H1 (cell line): ENCODE results near the gene BABAM2. TPM values are rescaled to one million over a fixed set of nuclear protein-coding genes. Genes with fewer than 3 reads are reported as not detected.

Experiments
- CTCF ChIA-PET: fragments of 300-600 bp; sonication (Branson Sonifier 250); formaldehyde crosslinking; loops from one replicate; lab custom pipeline; 2021; ENCODE audit not compliant: partially characterized antibody; lab: Charles Lee
- POLR2A ChIA-PET: fragments of 300-600 bp; sonication (Branson Sonifier 250); formaldehyde crosslinking; loops from one replicate; lab custom pipeline; 2021; ENCODE audit warnings: inconsistent platforms; ENCODE audit not compliant: partially characterized antibody; lab: Charles Lee
- DNase-seq, 2 experiments: peaks; one replicate each; pipeline versions ENCODE4 v3.0.0 to v3.0.0-alpha.2; 2010 to 2022; ENCODE audit warnings: low spot score in 2 of 2, low read depth in 1 of 2, mixed read lengths in 1 of 2
- FAIRE-seq: peaks from 2 replicates; lab custom pipeline; 2011; peaks lifted over from hg19 to GRCh38; lab: Jason Lieb, UNC
- H2AFZ ChIP-seq: 2 replicates; pipeline ENCODE4 v1.8.1; 2012; ENCODE audit warnings: low read length, inconsistent platforms
- H2AK5ac ChIP-seq: 2 replicates; pipeline ENCODE4 v1.6.1; 2013; ENCODE audit warnings: low read depth, low read length
- H2BK120ac ChIP-seq: replicated peaks from 2 replicates; pipeline ENCODE3; 2013; ENCODE audit warnings: low read depth, low read length, inconsistent platforms
- H2BK12ac ChIP-seq: 2 replicates; pipeline ENCODE4 v1.6.1; 2013; ENCODE audit warnings: low read depth, low read length
- H2BK15ac ChIP-seq: 2 replicates; pipeline ENCODE4 v1.6.1; 2013; ENCODE audit warnings: low read length
- H2BK20ac ChIP-seq: 2 replicates; pipeline ENCODE4 v1.6.1; 2013; ENCODE audit warnings: low read length
- H2BK5ac ChIP-seq: 2 replicates; pipeline ENCODE4 v1.6.1; 2013; ENCODE audit warnings: low read depth, low read length
- H3K14ac ChIP-seq: 2 replicates; pipeline ENCODE4 v1.6.1; 2013; ENCODE audit warnings: inconsistent platforms; ENCODE audit not compliant: insufficient read length
- H3K18ac ChIP-seq: 2 replicates; pipeline ENCODE4 v1.6.1; 2013; ENCODE audit warnings: low read length; ENCODE audit errors: extremely low read depth
- H3K23ac ChIP-seq: 2 replicates; pipeline ENCODE4 v1.6.1; 2013; ENCODE audit warnings: inconsistent platforms; ENCODE audit not compliant: insufficient read length
- H3K23me2 ChIP-seq: 2 replicates; pipeline ENCODE4 v1.6.1; 2013; ENCODE audit warnings: low read depth, low read length
- H3K27ac ChIP-seq: 2 replicates; pipeline ENCODE4 v1.6.1; 2011; ENCODE audit warnings: low read depth, low read length, inconsistent platforms
- H3K27me3 ChIP-seq, 4 experiments: replicated peaks in 1 of 4; 1 replicate in 1 of 4; 2 replicates in 3 of 4; pipeline versions ENCODE4 v1.6.1 to v1.8.1; 2011 to 2013; ENCODE audit warnings: low read length in 3 of 4, mild to moderate bottlenecking in 3 of 4, inconsistent platforms in 2 of 4, mixed read lengths in 2 of 4, moderate library complexity in 1 of 4; ENCODE audit not compliant: control insufficient read depth in 3 of 4, insufficient read depth in 3 of 4; ENCODE audit errors: extremely low read depth in 1 of 4
- H3K36me3 ChIP-seq, 4 experiments: 2 replicates each; pipeline versions ENCODE4 v1.6.1 to v1.8.1; 2011 to 2013; ENCODE audit warnings: mild to moderate bottlenecking in 4 of 4, low read length in 3 of 4, moderate library complexity in 2 of 4, control low read depth in 1 of 4, inconsistent platforms in 1 of 4; ENCODE audit not compliant: insufficient read depth in 4 of 4, control insufficient read depth in 2 of 4
- H3K4ac ChIP-seq: replicated peaks from 2 replicates; pipeline ENCODE3; 2013; ENCODE audit warnings: low read length, low read depth, mixed read lengths, inconsistent platforms; ENCODE audit not compliant: insufficient read length
- H3K4me1 ChIP-seq, 4 experiments: replicated peaks in 1 of 4; 1 replicate in 1 of 4; 2 replicates in 3 of 4; pipeline versions ENCODE4 v1.6.1 to v1.8.1; 2011 to 2013; ENCODE audit warnings: low read length in 3 of 4, inconsistent platforms in 2 of 4, mixed read lengths in 1 of 4; ENCODE audit not compliant: insufficient read depth in 4 of 4, control insufficient read depth in 3 of 4
- H3K4me2 ChIP-seq, 2 experiments: 2 replicates each; pipeline versions ENCODE4 v1.6.1 to v1.8.1; 2011 to 2013; ENCODE audit warnings: low read depth in 2 of 2, low read length in 2 of 2, control low read depth in 1 of 2, inconsistent platforms in 1 of 2, mild to moderate bottlenecking in 1 of 2; ENCODE audit not compliant: insufficient read depth in 1 of 2
- H3K4me3 ChIP-seq, 4 experiments: fragments of 200-600, 300-600 bp in 1 of 4; sonication (generic), shearing (Covaris generic), sonication (Bioruptor Twin) in 1 of 4; 2 replicates each; pipeline versions ENCODE4 v1.5.1 to v1.8.1; 2011 to 2016; ENCODE audit warnings: low read length in 4 of 4, low read depth in 3 of 4, control low read depth in 2 of 4, inconsistent platforms in 2 of 4, mild to moderate bottlenecking in 2 of 4, mixed read lengths in 1 of 4, moderate library complexity in 1 of 4; ENCODE audit not compliant: insufficient read depth in 2 of 4; ENCODE audit errors: extremely low read depth in 1 of 4
- H3K56ac ChIP-seq: replicated peaks from 2 replicates; pipeline ENCODE3; 2013; ENCODE audit warnings: low read depth, mild to moderate bottlenecking, mixed read lengths, low read length, inconsistent platforms; ENCODE audit not compliant: insufficient read length
- H3K79me1 ChIP-seq: 2 replicates; pipeline ENCODE4 v1.6.1; 2013; ENCODE audit warnings: low read depth, low read length, control low read depth
- H3K79me2 ChIP-seq, 2 experiments: 2 replicates each; pipeline versions ENCODE4 v1.6.1 to v1.8.1; 2012 to 2013; ENCODE audit warnings: low read length in 2 of 2, mild to moderate bottlenecking in 2 of 2, inconsistent platforms in 1 of 2; ENCODE audit not compliant: insufficient read depth in 2 of 2, control insufficient read depth in 1 of 2
- H3K9ac ChIP-seq, 4 experiments: replicated peaks in 1 of 4; 1 replicate in 1 of 4; 2 replicates in 3 of 4; pipeline versions ENCODE4 v1.6.1 to v1.8.1; 2011 to 2013; ENCODE audit warnings: low read depth in 3 of 4, low read length in 3 of 4, control low read depth in 2 of 4, mild to moderate bottlenecking in 2 of 4, moderate library complexity in 2 of 4, inconsistent platforms in 1 of 4; ENCODE audit errors: extremely low read depth in 1 of 4
- H3K9me3 ChIP-seq, 2 experiments: 2 replicates each; pipeline versions ENCODE4 v1.6.1 to v1.8.1; 2012 to 2013; ENCODE audit warnings: mild to moderate bottlenecking in 2 of 2, moderate library complexity in 2 of 2, control low read depth in 1 of 2, inconsistent platforms in 1 of 2, low read depth in 1 of 2, low read length in 1 of 2, mixed read lengths in 1 of 2; ENCODE audit not compliant: insufficient read depth in 2 of 2
- H4K20me1 ChIP-seq, 2 experiments: replicated peaks in 1 of 2; 2 replicates each; pipeline versions ENCODE3 to v1.8.1; 2011 to 2013; ENCODE audit warnings: inconsistent platforms in 2 of 2, low read length in 2 of 2, mild to moderate bottlenecking in 1 of 2; ENCODE audit not compliant: insufficient read depth in 2 of 2, control insufficient read depth in 1 of 2
- H4K5ac ChIP-seq: 2 replicates; pipeline ENCODE4 v1.6.1; 2013; ENCODE audit warnings: low read length, low read depth, mixed read lengths, inconsistent platforms; ENCODE audit not compliant: insufficient read length
- H4K8ac ChIP-seq: 2 replicates; pipeline ENCODE4 v1.8.0; 2013; ENCODE audit warnings: mild to moderate bottlenecking, moderate library complexity, low read length, inconsistent platforms; ENCODE audit not compliant: insufficient read depth; ENCODE audit errors: extremely low read depth
- H4K91ac ChIP-seq: replicated peaks from 2 replicates; pipeline ENCODE3; 2013; ENCODE audit warnings: low read length, mixed read lengths, inconsistent platforms; ENCODE audit not compliant: insufficient read length
- ATF2 ChIP-seq: IDR thresholded peaks from 2 replicates; pipeline ENCODE4 v1.6.1; 2012; ENCODE audit warnings: low read length, inconsistent platforms
- WGBS, 2 experiments: shearing (Covaris generic) in 1 of 2; methylation state at CpG; one replicate each; pipeline versions ENCODE4 v1.1.6 to v1.1.7; 2013 to 2015; ENCODE audit warnings: low lambda C conversion rate in 2 of 2, mixed read lengths in 2 of 2, inconsistent platforms in 1 of 2, low coverage in 1 of 2, missing lambda C conversion rate in 1 of 2; ENCODE audit not compliant: insufficient replicate concordance in 2 of 2, insufficient coverage in 1 of 2, insufficient read length in 1 of 2; ENCODE audit errors: extremely low coverage in 1 of 2, missing lambda C conversion rate in 1 of 2; 5-methylcytosine and 5-hydroxymethylcytosine counted together
- polyA plus RNA-seq, 7 experiments: library from polyadenylated mRNA; depleted of rRNA in 3 of 7; stranded (reverse) in 5 of 7; unstranded in 2 of 7; fragments of >200 nt in 5 of 7; fragments of 200-250 nt in 2 of 7; gene quantifications; 1 replicate in 5 of 7; 2 replicates in 1 of 7; 4 replicates in 1 of 7; pipeline versions ENCODE4 v1.2.1 to v1.2.3, GENCODE V29; 2011 to 2013; ENCODE audit warnings: missing spikeins in 2 of 7, mixed read lengths in 2 of 7
- total RNA-seq: library from RNA; stranded (reverse); fragmentation: NEBNext Ultra II Directional; extraction: Animal tissue kit (Norgen Biotek cat#: 25700); gene quantifications from 2 replicates; pipeline ENCODE4 v1.2.1, GENCODE V29; 2021

BABAM2 gene
- total and polyA plus RNA-seq, 2 of the 8 experiments (the other 6 are each of a cell fraction or from before 2014, with no cell fraction given) = 15.8 to 20.9 TPM

DNA sequence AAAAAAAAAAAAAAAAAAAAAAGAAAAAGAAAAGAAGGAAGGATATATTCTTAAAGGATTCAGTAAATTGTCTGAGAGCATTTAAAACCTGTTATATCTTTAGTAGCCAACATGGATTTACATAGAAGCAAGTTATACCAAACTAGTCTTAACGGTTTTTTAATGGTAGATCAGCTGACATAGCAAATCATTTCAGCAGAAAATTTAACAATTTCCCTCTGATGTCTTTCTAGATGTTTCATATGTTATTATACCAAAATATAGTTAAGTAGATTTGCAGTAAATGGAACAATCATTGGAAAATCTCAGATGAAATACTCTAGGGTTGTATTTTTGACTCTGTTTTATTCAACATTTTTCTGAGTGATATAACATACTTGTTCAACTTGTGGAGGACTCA lies 72.9 kb downstream of the BABAM2 start:
- ChIA-PET CTCF (no interaction called here), POLR2A (no interaction called here)
- H3K4me3 ChIP-seq = no peak overlapping the region
- H3K4me1 ChIP-seq = no peaks in the 10 kb centered on the region
- no peak overlapping the region for H3K9ac ChIP-seq
- H3K9me3 ChIP-seq = peaks cover 6 to 8% of the 10 kb centered on the region in 2 experiments; a peak in 3 of 4 replicates
- no peak for DNase-seq
- peaks cover 0 to 1% (median 0%) of the 10 kb centered on the region in 4 experiments; a peak in 1 of 7 replicates for H3K27me3 ChIP-seq
- no peak overlapping the region for H3K14ac ChIP-seq
- H3K79me1 ChIP-seq = no peaks in the 10 kb centered on the region
- H3K23ac ChIP-seq = no peak overlapping the region
- H2BK120ac ChIP-seq = no peak overlapping the region
- no peak overlapping the region for H2BK5ac ChIP-seq
- no peak overlapping the region for H2AK5ac ChIP-seq
- no peak overlapping the region for H4K8ac ChIP-seq
- H4K5ac ChIP-seq = no peak overlapping the region
- H2AFZ ChIP-seq = no peak overlapping the region
- peaks cover 0 to 2% of the 10 kb centered on the region in 2 experiments for H4K20me1 ChIP-seq
- H3K56ac ChIP-seq = no peak overlapping the region
- no peak overlapping the region for H3K27ac ChIP-seq
- TF ChIP-seq ATF2 = no peak
- TF ChIP-seq, all 59 proteins: peak for 0
- WGBS, 2 experiments = 94% methylated on average over 1 of the region's 1 CpG; no CpG with 5 or more reads in 1 of the 2 experiments
- Histone ChIP-seq H3K4me2 (no peak overlapping the region), H2BK20ac (no peak overlapping the region), H3K79me2 (0 out of 4 replicates have a peak, but pooled peaks cover 0 to 2% of the 10 kb centered on the region in 2 experiments), H3K18ac (no peak overlapping the region), H2BK12ac (no peak overlapping the region), H2BK15ac (no peak overlapping the region), H3K23me2 (no peaks in the 10 kb centered on the region), H3K4ac (no peak overlapping the region), H3K36me3 (no peaks in the 10 kb centered on the region), H4K91ac (no peak overlapping the region)
- FAIRE-seq = no peak
